Vagina (tissue), 2 donors: ENCODE measurements around the gene PPP3R1. TPM values are rescaled to one million over a fixed set of nuclear protein-coding genes. Genes with fewer than 3 reads are reported as not detected.
"Not testable (repeated sequence)": the region's sequence is repeated elsewhere in the genome, so short reads cannot be mapped to it uniquely, and the experiment has no call there.

Experiments
- DNase-seq, 2 donors: peaks; one replicate each; pipeline ENCODE4 v3.0.0-alpha.2; 2017; ENCODE audit errors: extremely low spot score in 2 of 2
- H3K27ac ChIP-seq: fragments of 200-600 bp; sonication (generic); one replicate; pipeline ENCODE4 v1.5.1; 2019
- H3K27me3 ChIP-seq: fragments of 200-600 bp; sonication (generic); one replicate; pipeline ENCODE4 v1.5.1; 2019
- H3K36me3 ChIP-seq, 2 donors: fragments of 200-600 bp; sonication (generic); one replicate each; pipeline ENCODE4 v1.5.1; 2017 to 2019
- H3K4me1 ChIP-seq: fragments of 200-600 bp; sonication (generic); one replicate; pipeline ENCODE4 v1.5.1; 2019
- H3K4me3 ChIP-seq, 2 donors: fragments of 200-600 bp; sonication (generic); 1 replicate in 1 of 2; 2 replicates in 1 of 2; pipeline ENCODE4 v1.5.1; 2016 to 2019
- H3K9me3 ChIP-seq: fragments of 200-600 bp; sonication (generic); one replicate; pipeline ENCODE4 v1.5.1; 2019
- POLR2A ChIP-seq, 2 donors: fragments of 450-650 bp; IDR thresholded peaks; one replicate each; pipeline ENCODE4 v1.6.1; 2017; ENCODE audit warnings: antibody characterized with exemption in 2 of 2, mild to moderate bottlenecking in 2 of 2, moderate library complexity in 2 of 2
- POLR2AphosphoS5 ChIP-seq, 2 donors: sonication (generic); formaldehyde crosslinking; IDR thresholded peaks; one replicate each; pipeline ENCODE4 v1.9.0; 2017; ENCODE audit warnings: antibody characterized with exemption in 2 of 2, mild to moderate bottlenecking in 2 of 2, low read depth in 1 of 2; ENCODE audit not compliant: insufficient read depth in 1 of 2
- intact Hi-C: fragments of 100-400 bp; cut with DNase I; formaldehyde crosslinking; loops from one replicate; pipeline ENCODE4 v1.15.1; 2023
- total RNA-seq: library from RNA; depleted of rRNA; stranded (reverse); fragments of >200 nt; gene quantifications from one replicate; pipeline ENCODE4 v1.2.3, GENCODE V29; 2016
- TF ChIP-seq, protein P1 (sequence below), 3 experiments: fragments of 450-650 bp in 2 of 3; fragments of 200-600 bp in 1 of 3; sonication (generic) in 1 of 3; IDR thresholded peaks; one replicate each; pipeline ENCODE4 v1.5.1; 2017 to 2019; ENCODE audit warnings: antibody characterized with exemption in 3 of 3, mild to moderate bottlenecking in 2 of 3, moderate library complexity in 2 of 3

PPP3R1 gene
- total RNA-seq, 1 donor from 2014 or later, result 28.2 TPM

DNA sequence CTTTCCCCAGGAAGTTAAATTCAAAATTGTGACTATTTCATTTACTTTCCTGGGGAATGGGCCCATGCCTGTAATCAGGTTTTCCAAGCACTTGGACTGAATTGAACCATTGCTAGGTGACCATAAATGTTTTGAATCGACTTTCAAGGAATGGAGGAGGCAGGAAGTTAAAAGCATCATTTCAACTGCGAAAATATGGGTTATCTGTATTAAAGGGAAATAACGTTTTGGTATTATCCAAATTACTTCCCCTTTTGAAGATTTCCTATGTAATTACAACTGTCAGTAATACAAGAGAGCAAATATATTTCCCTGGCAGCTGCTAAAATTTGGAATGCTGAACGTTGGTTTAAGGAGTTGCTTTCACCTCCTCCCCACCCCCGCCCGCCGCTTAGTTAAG lies 75.7 kb downstream of the PPP3R1 start:
- Histone ChIP-seq H3K36me3 (peaks cover 0 to 16% of the 10 kb centered on the region in 2 donors), H3K4me1 (no peaks in the 10 kb centered on the region), H3K9me3 (no peaks in the 10 kb centered on the region), H3K27ac (no peak overlapping the region), H3K4me3 (no peak overlapping the region), H3K27me3 (no peaks in the 10 kb centered on the region)
- intact Hi-C loops, result no loop called here
- DNase-seq, result no peak
- TF ChIP-seq POLR2AphosphoS5 (IDR thresholded peaks at IDR 0.05; ENCODE audit: insufficient read depth in 1 of 2, low read depth in 1 of 2) (no peak), POLR2A (IDR thresholded peaks at IDR 0.05) (no peak)
- TF ChIP-seq, protein P1, sequence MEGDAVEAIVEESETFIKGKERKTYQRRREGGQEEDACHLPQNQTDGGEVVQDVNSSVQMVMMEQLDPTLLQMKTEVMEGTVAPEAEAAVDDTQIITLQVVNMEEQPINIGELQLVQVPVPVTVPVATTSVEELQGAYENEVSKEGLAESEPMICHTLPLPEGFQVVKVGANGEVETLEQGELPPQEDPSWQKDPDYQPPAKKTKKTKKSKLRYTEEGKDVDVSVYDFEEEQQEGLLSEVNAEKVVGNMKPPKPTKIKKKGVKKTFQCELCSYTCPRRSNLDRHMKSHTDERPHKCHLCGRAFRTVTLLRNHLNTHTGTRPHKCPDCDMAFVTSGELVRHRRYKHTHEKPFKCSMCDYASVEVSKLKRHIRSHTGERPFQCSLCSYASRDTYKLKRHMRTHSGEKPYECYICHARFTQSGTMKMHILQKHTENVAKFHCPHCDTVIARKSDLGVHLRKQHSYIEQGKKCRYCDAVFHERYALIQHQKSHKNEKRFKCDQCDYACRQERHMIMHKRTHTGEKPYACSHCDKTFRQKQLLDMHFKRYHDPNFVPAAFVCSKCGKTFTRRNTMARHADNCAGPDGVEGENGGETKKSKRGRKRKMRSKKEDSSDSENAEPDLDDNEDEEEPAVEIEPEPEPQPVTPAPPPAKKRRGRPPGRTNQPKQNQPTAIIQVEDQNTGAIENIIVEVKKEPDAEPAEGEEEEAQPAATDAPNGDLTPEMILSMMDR (IDR thresholded peaks at IDR 0.05), result no peak

DNA sequence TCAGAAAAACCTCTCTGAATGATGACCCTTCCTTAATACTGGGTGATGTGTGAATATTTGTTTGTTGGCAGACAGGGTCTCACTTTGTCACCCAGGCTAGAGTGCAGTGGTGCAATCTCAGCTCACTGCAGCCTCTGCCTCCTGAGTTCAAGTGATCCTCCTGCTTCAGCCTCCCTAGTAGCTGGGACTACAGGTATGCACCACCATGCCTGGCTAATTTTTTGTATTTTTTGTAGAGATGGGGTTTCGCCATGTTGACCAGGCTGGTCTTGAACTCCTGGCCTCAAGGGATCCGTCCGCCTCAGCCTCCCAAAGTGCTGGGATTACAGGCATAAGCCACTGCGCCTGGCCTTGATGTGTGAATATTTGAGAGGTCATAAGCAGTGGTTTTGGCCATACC lies 77.1 kb downstream of the PPP3R1 start:
- intact Hi-C loops, result not testable (repeated sequence)

DNA sequence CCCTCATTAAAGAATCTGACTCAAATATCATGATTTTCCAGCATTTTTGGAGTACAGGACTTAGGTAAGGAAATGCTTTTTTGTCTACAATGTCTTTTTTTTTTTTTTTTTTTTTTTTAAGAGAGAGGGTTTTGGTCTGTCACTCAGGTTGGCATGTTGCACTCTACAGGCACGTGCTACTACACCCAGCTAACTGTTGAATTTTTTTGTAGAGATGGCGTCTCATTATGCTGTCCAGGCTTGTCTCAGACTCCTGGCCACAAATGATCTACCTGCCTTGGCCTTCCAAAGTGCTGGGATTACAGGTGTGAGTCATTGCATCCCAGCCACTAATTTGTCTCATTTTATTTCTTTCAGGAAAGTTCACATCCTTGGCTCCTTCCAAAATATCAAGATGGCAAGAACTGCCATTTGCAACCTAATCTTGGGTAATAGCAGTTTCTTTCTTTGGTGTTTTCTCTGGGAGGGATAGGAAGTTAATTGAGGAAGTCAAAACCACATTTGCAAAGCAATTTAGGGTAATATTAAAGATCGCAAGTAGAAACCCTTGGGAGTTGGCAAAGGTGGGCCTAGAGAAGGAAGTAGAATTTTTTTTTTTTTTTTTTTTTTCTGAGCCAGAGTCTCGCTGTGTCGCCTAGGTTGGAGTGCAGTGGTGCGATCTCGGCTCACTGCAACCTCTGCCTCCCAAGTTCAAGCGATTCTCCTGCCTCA lies 79.2 kb downstream of the PPP3R1 start:
- no peaks in the 10 kb centered on the region for H3K27me3 ChIP-seq
- TF ChIP-seq, protein P1 (IDR thresholded peaks at IDR 0.05), result no peak
- TF ChIP-seq POLR2A (IDR thresholded peaks at IDR 0.05), result no peak
- TF ChIP-seq POLR2AphosphoS5 (IDR thresholded peaks at IDR 0.05; ENCODE audit: insufficient read depth in 1 of 2, low read depth in 1 of 2), result no peak
- intact Hi-C loops, result no loop called here
- no peaks in the 10 kb centered on the region for H3K9me3 ChIP-seq
- no peaks in the 10 kb centered on the region for H3K4me1 ChIP-seq
- no peak overlapping the region for H3K4me3 ChIP-seq
- DNase-seq, result no peak
- no peak overlapping the region for H3K27ac ChIP-seq
- H3K36me3 ChIP-seq, result peaks cover 0 to 8% of the 10 kb centered on the region in 2 donors

More for the DNA sequence above, 77.1 kb downstream of the PPP3R1 start:
- H3K36me3 ChIP-seq, result peaks cover 0 to 12% of the 10 kb centered on the region in 2 donors
- not testable (repeated sequence) for H3K4me1 ChIP-seq, H3K27me3 ChIP-seq, H3K4me3 ChIP-seq, H3K27ac ChIP-seq, DNase-seq, H3K9me3 ChIP-seq

DNA sequence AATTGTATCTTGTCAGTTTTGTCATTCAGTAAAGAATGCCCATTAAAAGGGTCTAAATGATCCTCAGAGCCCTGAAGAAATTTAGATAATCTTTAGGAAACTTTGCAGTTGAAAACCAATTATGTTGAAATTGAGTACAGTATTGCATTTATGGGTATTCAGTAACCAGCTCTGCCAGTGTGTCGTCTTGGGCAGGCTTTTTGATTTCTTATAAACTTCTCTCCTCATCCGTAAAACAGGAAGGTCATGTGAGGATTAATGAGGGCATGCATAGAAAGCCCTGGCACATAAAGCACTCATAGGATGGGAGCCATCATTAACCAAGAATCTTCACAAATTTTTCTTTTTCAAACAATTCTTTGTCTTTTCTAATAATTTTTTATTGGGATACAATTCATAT lies 79.8 kb downstream of the PPP3R1 start:
- no peak for DNase-seq
- Histone ChIP-seq H3K36me3 (peaks cover 0 to 11% of the 10 kb centered on the region in 2 donors), H3K4me1 (no peaks in the 10 kb centered on the region), H3K27ac (no peak overlapping the region), H3K9me3 (no peaks in the 10 kb centered on the region), H3K4me3 (no peak overlapping the region), H3K27me3 (no peaks in the 10 kb centered on the region)
- intact Hi-C loops, result no loop called here
- TF ChIP-seq, protein P1 (IDR thresholded peaks at IDR 0.05), result no peak
- no peak for TF ChIP-seq POLR2A (IDR thresholded peaks at IDR 0.05)

DNA sequence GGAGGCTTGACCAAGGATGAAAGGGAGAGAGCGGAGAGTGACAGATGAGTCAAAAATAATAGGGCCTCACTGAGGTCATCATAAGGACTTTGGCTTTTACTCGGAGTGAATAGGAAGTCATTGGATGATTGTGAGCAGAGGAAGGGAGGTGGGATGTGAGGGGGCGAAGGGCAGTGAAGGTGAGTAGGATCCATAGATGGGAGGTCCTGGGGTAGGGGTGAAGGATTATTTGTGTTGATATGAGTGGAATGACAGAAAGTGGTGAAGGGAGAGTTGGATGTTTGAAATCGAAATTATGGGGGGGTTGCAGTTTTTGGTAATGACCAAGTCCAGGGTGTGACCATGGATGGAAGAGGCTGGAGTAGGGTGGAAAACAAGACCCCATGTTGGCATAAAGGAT lies 80.6 kb downstream of the PPP3R1 start:
- TF ChIP-seq POLR2AphosphoS5 (IDR thresholded peaks at IDR 0.05; ENCODE audit: insufficient read depth in 1 of 2, low read depth in 1 of 2) (no peak), POLR2A (IDR thresholded peaks at IDR 0.05) (no peak)
- TF ChIP-seq, protein P1 (IDR thresholded peaks at IDR 0.05), result no peak
- Histone ChIP-seq H3K27me3 (no peaks in the 10 kb centered on the region), H3K9me3 (no peaks in the 10 kb centered on the region), H3K4me1 (no peaks in the 10 kb centered on the region), H3K4me3 (no peak overlapping the region), H3K36me3 (peaks cover 0 to 20% of the 10 kb centered on the region in 2 donors), H3K27ac (no peak overlapping the region)
- DNase-seq, result no peak
- intact Hi-C loops, result no loop called here
